ENCODE results near the gene MAST4. TPM values are rescaled to one million over a fixed set of nuclear protein-coding genes. Genes with fewer than 3 reads are reported as not detected.

The MAST4 gene
- total RNA-seq, 1 experiment from 2014 or later = 26.5 TPM

GRCh38 chr5:67089200-67089725 is 493.1 kb downstream of the MAST4 start:
- ChIA-PET CTCF (no interaction called here), POLR2A (interaction anchor here (1.6 to 1.8 kb wide), 2 partner anchors 30 to 100 kb away, joined by 5 to 9 read pairs; no protein-coding TSS in a partner anchor)
- intact Hi-C loops (cut with micrococcal nuclease) = no loop called here

GRCh38 chr5:67090040-67090439 is 493.8 kb downstream of the MAST4 start:
- no peak for DNase-seq (ENCODE audit: unreplicated experiment)
- no peak for TF ChIP-seq CTCF (IDR thresholded peaks at IDR 0.05; ENCODE audit: unreplicated experiment)
- ChIA-PET POLR2A (interaction anchor here (1.6 kb wide), 1 partner anchor 30 kb away, joined by 5 read pairs; no protein-coding TSS in a partner anchor), CTCF (no interaction called here)
- intact Hi-C loops (cut with micrococcal nuclease) = no loop called here
- Mint-ChIP-seq H3K9me3 (ENCODE audit: unreplicated experiment) (no peaks in the 10 kb centered on the region), H3K4me3 (ENCODE audit: unreplicated experiment) (no peak overlapping the region), H3K27me3 (ENCODE audit: insufficient read depth, unreplicated experiment) (no peaks in the 10 kb centered on the region), H3K4me1 (ENCODE audit: insufficient read depth, unreplicated experiment) (peaks cover 17% of the 10 kb centered on the region), H3K36me3 (ENCODE audit: insufficient read depth, unreplicated experiment) (no peaks in the 10 kb centered on the region), H3K27ac (ENCODE audit: low read depth, unreplicated experiment) (no peak overlapping the region)
- no TSS peak for BruUV-seq (replicated peaks)

More at GRCh38 chr5:67089200-67089725, 493.1 kb downstream of the MAST4 start:
- no peak overlapping the region for H3K4me3 Mint-ChIP-seq (ENCODE audit: unreplicated experiment)
- no peaks in the 10 kb centered on the region for H3K27me3 Mint-ChIP-seq (ENCODE audit: insufficient read depth, unreplicated experiment)
- no peak for TF ChIP-seq CTCF (IDR thresholded peaks at IDR 0.05; ENCODE audit: unreplicated experiment)
- DNase-seq (ENCODE audit: unreplicated experiment) = no peak
- H3K36me3 Mint-ChIP-seq (ENCODE audit: insufficient read depth, unreplicated experiment) = no peaks in the 10 kb centered on the region
- no peak overlapping the region for H3K27ac Mint-ChIP-seq (ENCODE audit: low read depth, unreplicated experiment)
- BruUV-seq (replicated peaks) = no TSS peak
- no peaks in the 10 kb centered on the region for H3K9me3 Mint-ChIP-seq (ENCODE audit: unreplicated experiment)
- H3K4me1 Mint-ChIP-seq (ENCODE audit: insufficient read depth, unreplicated experiment) = peaks cover 9% of the 10 kb centered on the region

- H3K4me1 Mint-ChIP-seq (ENCODE audit: insufficient read depth, unreplicated experiment) = peaks cover 23% of the 10 kb centered on the region
- H3K27ac Mint-ChIP-seq (ENCODE audit: low read depth, unreplicated experiment) = no peak overlapping the region
- intact Hi-C loops (cut with micrococcal nuclease) = no loop called here
- H3K36me3 Mint-ChIP-seq (ENCODE audit: insufficient read depth, unreplicated experiment) = no peaks in the 10 kb centered on the region
- no peak for DNase-seq (ENCODE audit: unreplicated experiment)
- no TSS peak for BruUV-seq (replicated peaks)
- H3K4me3 Mint-ChIP-seq (ENCODE audit: unreplicated experiment) = no peak overlapping the region
- no peaks in the 10 kb centered on the region for H3K9me3 Mint-ChIP-seq (ENCODE audit: unreplicated experiment)
- POLR2A ChIA-PET = no interaction called here
- no peak for TF ChIP-seq CTCF (IDR thresholded peaks at IDR 0.05; ENCODE audit: unreplicated experiment)
- CTCF ChIA-PET = no interaction called here
- no peaks in the 10 kb centered on the region for H3K27me3 Mint-ChIP-seq (ENCODE audit: insufficient read depth, unreplicated experiment)
Measured at GRCh38 chr5:67090593-67090992, 494.4 kb downstream of the MAST4 start.

GRCh38 chr5:67092535-67092934 is 496.3 kb downstream of the MAST4 start:
- TF ChIP-seq CTCF (IDR thresholded peaks at IDR 0.05; ENCODE audit: unreplicated experiment) = no peak
- no peaks in the 10 kb centered on the region for H3K9me3 Mint-ChIP-seq (ENCODE audit: unreplicated experiment)
- ChIA-PET CTCF (no interaction called here), POLR2A (no interaction called here)
- H3K4me1 Mint-ChIP-seq (ENCODE audit: insufficient read depth, unreplicated experiment) = peaks cover 27% of the 10 kb centered on the region
- BruUV-seq (replicated peaks) = no TSS peak
- no peak overlapping the region for H3K4me3 Mint-ChIP-seq (ENCODE audit: unreplicated experiment)
- no peaks in the 10 kb centered on the region for H3K36me3 Mint-ChIP-seq (ENCODE audit: insufficient read depth, unreplicated experiment)
- no peaks in the 10 kb centered on the region for H3K27me3 Mint-ChIP-seq (ENCODE audit: insufficient read depth, unreplicated experiment)
- H3K27ac Mint-ChIP-seq (ENCODE audit: low read depth, unreplicated experiment) = no peak overlapping the region
- intact Hi-C loops (cut with micrococcal nuclease) = no loop called here
- DNase-seq (ENCODE audit: unreplicated experiment) = no peak
